OCI-LY7 (cell line): Measurements from ENCODE around the gene TMPO.

Experiments
- CTCF ChIP-seq: fragments of 200-600 bp; sonication (generic); conservative IDR thresholded peaks from 2 replicates; pipeline ENCODE4 v1.5.1; 2014; ENCODE audit warnings: mild to moderate bottlenecking, antibody characterized with exemption, low read length, moderate library complexity, mixed read lengths
- EZH2phosphoT487 ChIP-seq: fragments of 200-600 bp; sonication (generic); IDR thresholded peaks from 2 replicates; pipeline ENCODE4 v1.6.1; 2018; ENCODE audit warnings: low read depth, borderline replicate concordance, mild to moderate bottlenecking, mixed run types, antibody characterized with exemption, low read length, moderate library complexity, mixed read lengths

- TF ChIP-seq CTCF, result no peak
- no peak for TF ChIP-seq EZH2phosphoT487
Observed at GRCh38 chr12:98483621-98484503, 31.5 kb upstream of the TMPO start.
